ENCODE data around the gene PRR33.

The PRR33 gene

GRCh38 chr11:1916132-1916985 is 24.7 kb upstream of the PRR33 start:
- no peak for DNase-seq

GRCh38 chr11:1915795-1916131 is 24.1 kb upstream of the PRR33 start:
- no peak for DNase-seq

GRCh38 chr11:1913271-1914060 is 21.8 kb upstream of the PRR33 start:
- DNase-seq: no peak

GRCh38 chr11:1912289-1912878 is 20.7 kb upstream of the PRR33 start:
- DNase-seq: no peak

- no peak for DNase-seq
Observed at GRCh38 chr11:1909524-1909923, 17.8 kb upstream of the PRR33 start.

GRCh38 chr11:1908618-1909017 is 16.9 kb upstream of the PRR33 start:
- no peak for DNase-seq

- DNase-seq: no peak
Observed at GRCh38 chr11:1906611-1907423, 15.1 kb upstream of the PRR33 start.

- no peak for DNase-seq
Observed at GRCh38 chr11:1906181-1906580, 14.5 kb upstream of the PRR33 start.

- no peak for DNase-seq
Observed at GRCh38 chr11:1899686-1900085, 8.0 kb upstream of the PRR33 start.

- no peak for DNase-seq
Observed at GRCh38 chr11:1899090-1899489, 7.4 kb upstream of the PRR33 start.

- no peak for DNase-seq
Observed at GRCh38 chr11:1896923-1897322, 5.2 kb upstream of the PRR33 start.

GRCh38 chr11:1896468-1896867 is 4.8 kb upstream of the PRR33 start:
- no peak for DNase-seq

GRCh38 chr11:1894759-1895158 is 3.1 kb upstream of the PRR33 start:
- no peak for DNase-seq

GRCh38 chr11:1893581-1894359 is 2.1 kb upstream of the PRR33 start:
- DNase-seq: no peak

GRCh38 chr11:1892558-1892957 is 863 bp upstream of the PRR33 start:
- DNase-seq: no peak

- DNase-seq: no peak
Observed at GRCh38 chr11:1892116-1892515, 421 bp upstream of the PRR33 start.

GRCh38 chr11:1890856-1891830 is 552 bp downstream of the PRR33 start:
- DNase-seq: no peak

- peak; percentile 31 for DNase-seq
Observed at GRCh38 chr11:1889941-1890855, 1.5 kb downstream of the PRR33 start.

GRCh38 chr11:1889224-1889930 is 2.3 kb downstream of the PRR33 start:
- peak; percentile 89 for DNase-seq

All from activated CD4-positive, alpha-beta T cell treated with anti-CD3 and anti-CD28 coated beads, Interleukin-10, Interleukin-2, amounts not matched to agents 100 ng/mL and 50 ng/mL, durations not matched to agents 16 hours and 8 hours (primary cell).